ENCODE measurements around the gene STAB1.
A peak's percentile ranks its signal among the peaks of the same experiment; 100 is the strongest.

The STAB1 gene

GRCh38 chr3:52483577-52484381 is 11.4 kb upstream of the STAB1 start:
- DNase-seq (ENCODE audit: low spot score) = no peak

- no peak for DNase-seq (ENCODE audit: low spot score)
These were observed 10.3 kb upstream of the STAB1 start for GRCh38 chr3:52484680-52485461.

- DNase-seq (ENCODE audit: low spot score) = no peak
These were observed 7.9 kb upstream of the STAB1 start for GRCh38 chr3:52487050-52487787.

DNA sequence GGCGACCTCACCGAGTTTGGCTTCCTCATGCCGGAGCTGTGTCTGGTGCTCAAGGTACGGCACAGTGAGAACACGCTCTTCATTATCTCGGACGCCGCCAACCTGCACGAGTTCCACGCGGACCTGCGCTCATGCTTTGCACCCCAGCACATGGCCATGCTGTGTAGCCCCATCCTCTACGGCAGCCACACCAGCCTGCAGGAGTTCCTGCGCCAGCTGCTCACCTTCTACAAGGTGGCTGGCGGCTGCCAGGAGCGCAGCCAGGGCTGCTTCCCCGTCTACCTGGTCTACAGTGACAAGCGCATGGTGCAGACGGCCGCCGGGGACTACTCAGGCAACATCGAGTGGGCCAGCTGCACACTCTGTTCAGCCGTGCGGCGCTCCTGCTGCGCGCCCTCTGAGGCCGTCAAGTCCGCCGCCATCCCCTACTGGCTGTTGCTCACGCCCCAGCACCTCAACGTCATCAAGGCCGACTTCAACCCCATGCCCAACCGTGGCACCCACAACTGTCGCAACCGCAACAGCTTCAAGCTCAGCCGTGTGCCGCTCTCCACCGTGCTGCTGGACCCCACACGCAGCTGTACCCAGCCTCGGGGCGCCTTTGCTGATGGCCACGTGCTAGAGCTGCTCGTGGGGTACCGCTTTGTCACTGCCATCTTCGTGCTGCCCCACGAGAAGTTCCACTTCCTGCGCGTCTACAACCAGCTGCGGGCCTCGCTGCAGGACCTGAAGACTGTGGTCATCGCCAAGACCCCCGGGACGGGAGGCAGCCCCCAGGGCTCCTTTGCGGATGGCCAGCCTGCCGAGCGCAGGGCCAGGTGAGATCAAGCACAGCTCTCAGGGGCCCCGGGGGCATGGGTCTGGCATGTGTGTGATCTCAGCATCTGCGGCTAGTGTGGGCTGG is 7.1 kb upstream of the STAB1 start:
- DNase-seq (ENCODE audit: low spot score) = no peak

- no peak for DNase-seq (ENCODE audit: low spot score)
These were observed 6.4 kb upstream of the STAB1 start for GRCh38 chr3:52488746-52489145.

GRCh38 chr3:52489453-52489852 is 5.7 kb upstream of the STAB1 start:
- DNase-seq (ENCODE audit: low spot score) = no peak

GRCh38 chr3:52490035-52490938 is 4.9 kb upstream of the STAB1 start:
- no peak for DNase-seq (ENCODE audit: low spot score)

GRCh38 chr3:52490939-52491526 is 4.1 kb upstream of the STAB1 start:
- peak; percentile 56 for DNase-seq (ENCODE audit: low spot score)

GRCh38 chr3:52492059-52492458 is 3.1 kb upstream of the STAB1 start:
- DNase-seq (ENCODE audit: low spot score) = no peak

DNA sequence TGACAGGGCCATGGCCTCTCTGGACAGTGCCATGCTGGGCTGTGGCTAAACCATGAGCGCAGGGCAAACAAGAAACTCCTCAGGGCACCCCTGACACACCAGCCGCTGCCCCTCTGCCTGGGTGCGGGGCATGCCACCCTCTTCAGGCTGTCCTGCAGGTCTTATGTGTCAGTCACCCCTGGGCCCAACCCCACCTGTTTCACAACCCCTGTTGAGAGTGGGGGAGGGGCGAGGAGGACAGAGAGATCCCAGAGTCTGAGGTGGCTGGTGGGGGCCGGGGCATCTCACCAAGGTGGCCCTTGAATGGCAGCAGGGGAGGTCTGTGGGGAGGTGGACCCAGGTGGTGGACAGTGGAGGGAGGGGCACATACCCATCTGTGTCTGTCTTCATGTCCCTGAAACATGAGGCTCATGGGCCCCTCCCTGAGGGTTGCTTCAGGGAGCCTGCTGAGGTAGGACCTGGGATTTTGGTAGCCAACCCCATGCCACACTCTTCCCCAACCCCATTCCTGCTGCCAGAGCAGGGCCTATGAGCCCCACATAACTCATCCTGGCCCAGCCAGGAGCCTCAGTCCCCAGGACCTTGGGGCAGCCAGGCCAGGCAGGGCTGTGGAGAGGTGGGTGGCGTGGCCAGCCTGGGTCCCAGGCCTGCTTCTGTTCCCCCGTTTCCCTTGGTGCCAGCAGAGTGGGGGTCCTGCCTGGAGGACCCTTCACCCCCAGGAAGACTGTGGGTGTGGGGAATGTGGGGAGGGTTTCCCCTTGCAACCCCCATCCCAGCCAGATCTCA is 1.7 kb upstream of the STAB1 start:
- DNase-seq (ENCODE audit: low spot score) = no peak

DNA sequence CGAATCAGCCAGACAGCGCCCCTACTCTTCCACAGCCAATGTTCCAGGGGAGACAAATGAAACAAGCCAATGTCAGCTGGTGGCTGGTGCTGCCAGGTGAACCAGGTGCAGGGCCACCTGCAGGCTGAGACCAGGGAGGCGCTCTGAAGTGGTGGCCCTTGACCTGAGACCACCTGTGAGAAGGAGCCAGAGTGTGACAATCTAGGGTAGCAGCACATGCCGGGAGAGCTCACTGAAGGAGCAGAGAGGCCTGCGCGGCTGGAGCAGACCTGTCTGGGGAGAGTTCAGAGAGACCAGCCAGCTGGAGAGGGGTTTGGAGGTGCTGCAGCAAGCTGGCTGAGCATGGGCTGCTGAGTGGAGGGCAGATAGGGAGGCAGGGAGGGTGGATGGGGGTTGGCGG is 693 bp upstream of the STAB1 start:
- DNase-seq (ENCODE audit: low spot score) = no peak

GRCh38 chr3:52495777-52496602 is 852 bp downstream of the STAB1 start:
- DNase-seq (ENCODE audit: low spot score) = no peak

DNA sequence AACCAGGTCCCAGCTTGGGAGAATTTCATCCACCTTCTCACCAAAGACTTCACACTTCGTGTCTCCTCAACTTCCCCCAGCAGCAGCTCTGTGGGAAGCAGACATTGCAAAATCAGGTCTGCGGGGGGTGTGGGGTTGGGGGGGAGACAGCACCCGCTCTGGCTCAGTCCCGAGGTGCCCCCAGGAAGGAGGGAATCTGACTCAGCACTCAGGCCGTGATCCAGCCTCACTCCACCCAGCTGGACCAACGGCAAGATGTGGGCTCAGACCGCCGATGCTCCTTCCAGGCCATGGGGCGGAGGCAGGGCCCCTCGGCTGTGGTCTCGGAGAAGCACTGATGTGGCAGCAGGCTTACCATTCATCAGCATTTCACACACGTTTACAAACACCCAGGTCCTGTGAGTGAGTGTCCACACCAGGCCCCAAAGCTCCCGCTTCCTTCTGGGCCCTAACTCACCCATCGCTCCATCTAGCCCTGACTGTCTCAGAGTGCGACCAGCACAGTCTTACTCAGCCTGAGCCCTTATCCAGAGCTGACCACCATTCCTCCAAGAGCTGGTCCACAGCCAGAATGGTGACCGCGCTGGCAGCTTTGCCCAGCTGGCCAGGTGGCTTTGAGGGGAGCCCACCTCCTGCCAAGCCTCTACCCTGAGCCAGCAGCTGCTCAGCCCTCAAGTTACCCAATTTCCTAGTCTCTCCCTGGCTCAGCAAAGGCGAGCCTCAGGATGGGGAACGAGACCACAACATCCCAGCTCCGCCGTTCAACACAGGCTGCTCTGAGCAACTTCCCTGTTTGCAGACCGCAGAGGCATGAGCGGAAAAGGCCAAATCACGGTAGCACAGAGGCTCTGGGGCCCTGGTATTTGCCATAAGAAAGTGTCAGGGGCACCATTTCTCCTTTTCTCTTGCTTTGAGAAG is 3.3 kb downstream of the STAB1 start:
- DNase-seq (ENCODE audit: low spot score) = peak; percentile 83

- no peak for DNase-seq (ENCODE audit: low spot score)
These were observed 5.9 kb downstream of the STAB1 start for GRCh38 chr3:52501046-52501445.

DNA sequence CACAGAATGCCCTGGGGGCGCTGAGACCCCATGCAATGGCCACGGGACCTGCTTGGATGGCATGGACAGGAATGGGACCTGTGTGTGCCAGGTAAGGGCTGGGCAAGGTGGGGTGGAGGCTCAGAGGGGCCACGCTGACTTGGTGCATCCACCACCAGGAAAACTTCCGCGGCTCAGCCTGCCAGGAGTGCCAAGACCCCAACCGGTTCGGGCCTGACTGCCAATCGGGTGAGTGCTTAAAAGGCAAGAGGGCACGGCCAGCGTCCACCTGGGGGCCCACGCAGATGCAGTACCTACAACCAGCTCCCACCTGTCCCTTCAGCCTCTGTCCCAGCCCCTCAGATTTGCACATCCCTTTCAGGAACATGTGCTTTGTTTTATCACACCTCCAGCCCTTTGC is 6.9 kb downstream of the STAB1 start:
- DNase-seq (ENCODE audit: low spot score) = no peak

DNA sequence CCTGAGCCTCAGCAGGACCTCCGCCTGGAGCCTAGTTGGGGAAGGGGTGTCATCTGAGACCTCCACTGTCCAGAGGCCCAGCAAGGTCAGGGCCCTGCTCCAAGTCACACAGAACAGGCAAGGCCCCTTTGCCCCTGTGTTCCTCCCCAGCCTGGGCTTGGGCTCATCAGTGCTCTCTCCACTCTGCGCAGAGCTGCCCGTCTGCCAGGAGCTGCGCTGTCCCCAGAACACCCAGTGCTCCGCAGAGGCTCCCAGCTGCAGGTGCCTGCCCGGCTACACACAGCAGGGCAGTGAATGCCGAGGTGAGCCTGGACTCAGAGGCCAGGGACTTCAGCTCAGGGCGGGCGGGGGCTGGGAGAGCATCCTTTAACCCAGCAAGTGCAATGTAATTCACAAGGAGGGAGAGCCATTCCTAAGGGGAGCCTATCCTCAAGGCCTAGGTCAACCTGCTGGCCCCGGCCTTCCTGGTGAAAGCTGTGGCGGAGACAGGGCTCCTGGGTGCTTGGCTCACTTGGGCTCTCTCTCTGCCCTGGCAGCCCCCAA is 7.7 kb downstream of the STAB1 start:
- no peak for DNase-seq (ENCODE audit: low spot score)

DNA sequence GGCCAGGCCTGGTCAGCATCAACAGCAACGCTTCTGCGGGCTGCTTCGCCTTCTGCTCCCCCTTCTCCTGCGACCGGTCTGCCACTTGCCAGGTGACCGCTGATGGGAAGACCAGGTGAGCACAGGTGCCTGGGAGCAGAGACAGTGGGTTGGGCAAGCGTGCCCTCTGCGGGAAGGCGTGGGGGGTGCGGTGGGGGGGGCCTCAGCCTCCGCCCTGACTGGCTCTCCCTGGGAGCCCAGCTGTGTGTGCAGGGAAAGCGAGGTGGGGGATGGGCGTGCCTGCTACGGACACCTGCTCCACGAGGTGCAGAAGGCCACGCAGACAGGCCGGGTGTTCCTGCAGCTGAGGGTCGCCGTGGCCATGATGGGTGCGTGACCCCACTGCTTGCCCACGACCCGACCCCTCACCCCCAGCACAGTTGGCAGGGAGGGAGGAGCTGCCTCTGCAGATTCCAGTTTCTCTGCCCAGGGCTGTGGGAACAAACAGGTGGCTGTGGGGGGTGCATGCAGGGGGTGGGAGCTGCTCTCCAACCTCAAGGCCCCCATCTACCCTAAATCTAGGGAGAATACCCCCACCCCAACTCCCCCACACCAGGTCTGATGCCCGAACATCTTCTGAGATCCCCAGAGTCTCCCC is 8.8 kb downstream of the STAB1 start:
- DNase-seq (ENCODE audit: low spot score) = no peak
